GM12874 (cell line): ENCODE measurements around the gene HOXD12.

ENCODE experiments used
- CTCF ChIP-seq: IDR thresholded peaks from 2 replicates; pipeline ENCODE4 v1.5.1; 2011; ENCODE audit warnings: low read depth, mild to moderate bottlenecking, control low read depth, low read length, moderate library complexity; ENCODE audit not compliant: insufficient read depth

The HOXD12 gene

GRCh38 chr2:176124110-176124946, 24.7 kb downstream of the HOXD12 start:
- no peak for TF ChIP-seq CTCF

- no peak for TF ChIP-seq CTCF
Observed at GRCh38 chr2:176124947-176125771, 25.6 kb downstream of the HOXD12 start.

- no peak for TF ChIP-seq CTCF
Observed at GRCh38 chr2:176125772-176126054, 26.1 kb downstream of the HOXD12 start.

GRCh38 chr2:176126929-176127773, 27.6 kb downstream of the HOXD12 start:
- peak; percentile 51; the same call in 1 of the 2 replicates for TF ChIP-seq CTCF

GRCh38 chr2:176127774-176128072, 28.1 kb downstream of the HOXD12 start:
- TF ChIP-seq CTCF = no peak

- no peak for TF ChIP-seq CTCF
Observed at GRCh38 chr2:176128172-176128981, 28.8 kb downstream of the HOXD12 start.
